NCI-H526 (cell line): ENCODE data around the gene MATN4.

Experiments used
- DNase-seq, 2 experiments: peaks; one replicate each; lab custom pipeline; 2025; lab: John Stamatoyannopoulos, UW

Gene MATN4

GRCh38 chr20:45315672-45316071 lies 7.6 kb upstream of the MATN4 start:
- no peak for DNase-seq

- no peak for DNase-seq
These were observed 5.8 kb upstream of the MATN4 start for GRCh38 chr20:45313943-45314342.

GRCh38 chr20:45313065-45313695 lies 5.1 kb upstream of the MATN4 start:
- DNase-seq, result no peak

GRCh38 chr20:45312241-45312640 lies 4.1 kb upstream of the MATN4 start:
- DNase-seq, result no peak

- peak; percentile 26 to 87 for DNase-seq
These were observed 3.6 kb upstream of the MATN4 start for GRCh38 chr20:45311589-45312211.

- no peak for DNase-seq
These were observed 976 bp upstream of the MATN4 start for GRCh38 chr20:45309075-45309474.

- DNase-seq, result no peak
These were observed 941 bp downstream of the MATN4 start for GRCh38 chr20:45307076-45307640.

GRCh38 chr20:45306431-45306982 lies 1.6 kb downstream of the MATN4 start, which contains the start of gene RBPJL:
TSS of gene RBPJL (plus strand) at chr20:45306840. CDS start at chr20:45306923, 83 bp downstream.
- no peak for DNase-seq

- peak in 1 of 2 experiments; percentile 33 for DNase-seq
These were observed 2.8 kb downstream of the MATN4 start for GRCh38 chr20:45305262-45305661.

GRCh38 chr20:45304464-45304999 lies 3.6 kb downstream of the MATN4 start:
- DNase-seq, result no peak

GRCh38 chr20:45303586-45304463 lies 4.3 kb downstream of the MATN4 start:
- DNase-seq, result no peak

- DNase-seq, result no peak
These were observed 6.3 kb downstream of the MATN4 start for GRCh38 chr20:45301824-45302271.

- peak; percentile 6 to 62 for DNase-seq
These were observed 7.1 kb downstream of the MATN4 start for GRCh38 chr20:45300961-45301360.

- no peak for DNase-seq
These were observed 8.3 kb downstream of the MATN4 start for GRCh38 chr20:45299786-45300185.

- no peak for DNase-seq
These were observed 10.2 kb downstream of the MATN4 start for GRCh38 chr20:45297786-45298497.

- DNase-seq, result no peak
These were observed 13.4 kb downstream of the MATN4 start for GRCh38 chr20:45294659-45295058.

GRCh38 chr20:45294003-45294368 lies 14.1 kb downstream of the MATN4 start:
- DNase-seq, result no peak

GRCh38 chr20:45293041-45294002 lies 14.8 kb downstream of the MATN4 start:
- peak; percentile 70 to 93 for DNase-seq

GRCh38 chr20:45292343-45292742 lies 15.8 kb downstream of the MATN4 start:
- DNase-seq, result no peak

GRCh38 chr20:45291526-45291925 lies 16.6 kb downstream of the MATN4 start:
- DNase-seq, result no peak
